Neural crest cell (in vitro differentiated cells): ENCODE measurements around the gene MCMBP. TPM values are rescaled to one million over a fixed set of nuclear protein-coding genes. Genes with fewer than 3 reads are reported as not detected.
"Not testable (repeated sequence)": the region's sequence is repeated elsewhere in the genome, so short reads cannot be mapped to it uniquely, and the experiment has no call there.

ENCODE experiments used
- DNase-seq: peaks from one replicate; pipeline ENCODE4 v3.0.0; 2021; ENCODE audit warnings: low read depth, mixed read lengths, low spot score
- H3K27ac Mint-ChIP-seq: one replicate; pipeline ENCODE4 v1.8.0; 2021; ENCODE audit warnings: mild to moderate bottlenecking, mixed read lengths; ENCODE audit not compliant: unreplicated experiment
- H3K27me3 Mint-ChIP-seq: 2 replicates; pipeline ENCODE4 v1.8.0; 2021; ENCODE audit warnings: low read depth, mild to moderate bottlenecking, mixed read lengths
- H3K36me3 Mint-ChIP-seq: 2 replicates; pipeline ENCODE4 v1.8.0; 2021; ENCODE audit warnings: low read depth, mild to moderate bottlenecking, mixed read lengths
- H3K4me1 Mint-ChIP-seq: 2 replicates; pipeline ENCODE4 v1.8.0; 2021; ENCODE audit warnings: mixed read lengths
- H3K4me3 Mint-ChIP-seq: one replicate; pipeline ENCODE4 v1.8.0; 2021; ENCODE audit warnings: mild to moderate bottlenecking, mixed read lengths
- H3K9me3 Mint-ChIP-seq: 2 replicates; pipeline ENCODE4 v1.8.0; 2021; ENCODE audit warnings: mixed read lengths
- CTCF ChIP-seq: fragments of 200-600 bp; sonication (generic); conservative IDR thresholded peaks from 2 replicates; pipeline ENCODE4 v1.5.0; 2021; ENCODE audit warnings: antibody characterized with exemption, mild to moderate bottlenecking
- total RNA-seq: library from RNA; stranded (reverse); gene quantifications from 2 replicates; pipeline ENCODE4 v1.2.1, GENCODE V29; 2021

Gene MCMBP
- total RNA-seq, 1 donor from 2014 or later = 93.3 TPM

GRCh38 chr10:119801176-119801575 lies 71.5 kb downstream of the MCMBP start:
- H3K27ac Mint-ChIP-seq = no peak overlapping the region
- no peak for TF ChIP-seq CTCF
- no peak overlapping the region for H3K4me3 Mint-ChIP-seq
- H3K9me3 Mint-ChIP-seq = no peaks in the 10 kb centered on the region
- no peaks in the 10 kb centered on the region for H3K27me3 Mint-ChIP-seq
- no peak for DNase-seq
- H3K4me1 Mint-ChIP-seq = no peaks in the 10 kb centered on the region
- peaks cover 24% of the 10 kb centered on the region for H3K36me3 Mint-ChIP-seq

- H3K9me3 Mint-ChIP-seq = no peaks in the 10 kb centered on the region
- H3K27me3 Mint-ChIP-seq = no peaks in the 10 kb centered on the region
- H3K27ac Mint-ChIP-seq = no peak overlapping the region
- no peak for DNase-seq
- peaks cover 4% of the 10 kb centered on the region for H3K4me1 Mint-ChIP-seq
- H3K4me3 Mint-ChIP-seq = no peak overlapping the region
- H3K36me3 Mint-ChIP-seq = peaks cover 21% of the 10 kb centered on the region
- TF ChIP-seq CTCF = no peak
Measured at GRCh38 chr10:119796039-119796438, 76.6 kb downstream of the MCMBP start.

- not testable (repeated sequence) for H3K9me3 Mint-ChIP-seq, H3K4me3 Mint-ChIP-seq, H3K27me3 Mint-ChIP-seq, DNase-seq, H3K4me1 Mint-ChIP-seq, H3K27ac Mint-ChIP-seq
- peaks cover 21% of the 10 kb centered on the region for H3K36me3 Mint-ChIP-seq
Measured at GRCh38 chr10:119795101-119795500, 77.5 kb downstream of the MCMBP start.

GRCh38 chr10:119786117-119786769 lies 86.4 kb downstream of the MCMBP start:
- DNase-seq = no peak
- Mint-ChIP-seq H3K4me1 (peaks cover 17% of the 10 kb centered on the region), H3K4me3 (no peak overlapping the region)

GRCh38 chr10:119784340-119785067 lies 88.1 kb downstream of the MCMBP start:
- H3K4me1 Mint-ChIP-seq = peaks cover 17% of the 10 kb centered on the region
- H3K36me3 Mint-ChIP-seq = peaks cover 3% of the 10 kb centered on the region
- no peaks in the 10 kb centered on the region for H3K9me3 Mint-ChIP-seq
- no peak for DNase-seq
- no peaks in the 10 kb centered on the region for H3K27me3 Mint-ChIP-seq
- H3K4me3 Mint-ChIP-seq = no peak overlapping the region
- TF ChIP-seq CTCF = no peak
- H3K27ac Mint-ChIP-seq = peak overlapping the region; percentile 12

More at GRCh38 chr10:119786117-119786769, 86.4 kb downstream of the MCMBP start:
- Mint-ChIP-seq H3K36me3 (peaks cover 5% of the 10 kb centered on the region), H3K27me3 (no peaks in the 10 kb centered on the region), H3K9me3 (no peaks in the 10 kb centered on the region), H3K27ac (no peak overlapping the region)
- no peak for TF ChIP-seq CTCF

- Mint-ChIP-seq H3K36me3 (peaks cover 2% of the 10 kb centered on the region), H3K4me1 (peaks cover 17% of the 10 kb centered on the region), H3K9me3 (no peaks in the 10 kb centered on the region), H3K4me3 (no peak overlapping the region), H3K27me3 (no peaks in the 10 kb centered on the region), H3K27ac (no peak overlapping the region)
- no peak for TF ChIP-seq CTCF
- DNase-seq = no peak
Measured at GRCh38 chr10:119783665-119784027, 89.0 kb downstream of the MCMBP start.
